IPS-18c (cell line): ENCODE measurements around the gene CCR5AS.
"Not testable (repeated sequence)": the region's sequence is repeated elsewhere in the genome, so short reads cannot be mapped to it uniquely, and the experiment has no call there.

Experiments
- H3K4me3 ChIP-seq: 2 replicates; pipeline ENCODE4 v1.7.0; 2013; ENCODE audit warnings: low read depth, mild to moderate bottlenecking, low read length, moderate library complexity; ENCODE audit not compliant: insufficient read depth
- H3K9me3 ChIP-seq: one replicate; pipeline ENCODE4 v1.6.1; 2013; ENCODE audit warnings: mild to moderate bottlenecking, low read length, moderate library complexity; ENCODE audit not compliant: control insufficient read depth, insufficient read depth

The CCR5AS gene

GRCh38 chr3:46433118-46433517, 26.3 kb upstream of the CCR5AS start:
- H3K4me3 ChIP-seq, H3K9me3 ChIP-seq: not testable (repeated sequence)

GRCh38 chr3:46431905-46432304, 25.0 kb upstream of the CCR5AS start:
- H3K4me3 ChIP-seq, H3K9me3 ChIP-seq: not testable (repeated sequence)

GRCh38 chr3:46430879-46431278, 24.0 kb upstream of the CCR5AS start:
- H3K9me3 ChIP-seq, H3K4me3 ChIP-seq: not testable (repeated sequence)

GRCh38 chr3:46429671-46430070, 22.8 kb upstream of the CCR5AS start:
- H3K4me3 ChIP-seq = no peak overlapping the region
- peaks cover 5% of the 10 kb centered on the region for H3K9me3 ChIP-seq

GRCh38 chr3:46429250-46429649, 22.4 kb upstream of the CCR5AS start:
- Histone ChIP-seq H3K4me3 (no peak overlapping the region), H3K9me3 (peaks cover 5% of the 10 kb centered on the region)

GRCh38 chr3:46427916-46428833, 21.3 kb upstream of the CCR5AS start:
- H3K9me3 ChIP-seq = peaks cover 5% of the 10 kb centered on the region
- H3K4me3 ChIP-seq = no peak overlapping the region

- not testable (repeated sequence) for H3K9me3 ChIP-seq
Observed at GRCh38 chr3:46427404-46427803, 20.5 kb upstream of the CCR5AS start.

GRCh38 chr3:46426476-46426875, 19.6 kb upstream of the CCR5AS start:
- not testable (repeated sequence) for H3K4me3 ChIP-seq, H3K9me3 ChIP-seq

More at GRCh38 chr3:46427404-46427803, 20.5 kb upstream of the CCR5AS start:
- not testable (repeated sequence) for H3K4me3 ChIP-seq

GRCh38 chr3:46423588-46423987, 16.7 kb upstream of the CCR5AS start:
- H3K9me3 ChIP-seq = no peaks in the 10 kb centered on the region
- no peak overlapping the region for H3K4me3 ChIP-seq

GRCh38 chr3:46422617-46423016, 15.8 kb upstream of the CCR5AS start:
- H3K4me3 ChIP-seq = no peak overlapping the region
- H3K9me3 ChIP-seq = no peaks in the 10 kb centered on the region

- no peaks in the 10 kb centered on the region for H3K9me3 ChIP-seq
- H3K4me3 ChIP-seq = no peak overlapping the region
Observed at GRCh38 chr3:46420931-46421330, 14.1 kb upstream of the CCR5AS start.

GRCh38 chr3:46419816-46420215, 12.9 kb upstream of the CCR5AS start:
- Histone ChIP-seq H3K9me3 (no peaks in the 10 kb centered on the region), H3K4me3 (no peak overlapping the region)

GRCh38 chr3:46417841-46418611, 11.2 kb upstream of the CCR5AS start:
- H3K4me3 ChIP-seq = no peak overlapping the region

GRCh38 chr3:46416811-46417510, 10.1 kb upstream of the CCR5AS start:
- Histone ChIP-seq H3K9me3 (no peaks in the 10 kb centered on the region), H3K4me3 (no peak overlapping the region)

More at GRCh38 chr3:46417841-46418611, 11.2 kb upstream of the CCR5AS start:
- no peaks in the 10 kb centered on the region for H3K9me3 ChIP-seq

GRCh38 chr3:46416125-46416810, 9.4 kb upstream of the CCR5AS start:
- H3K4me3 ChIP-seq = no peak overlapping the region

GRCh38 chr3:46414739-46415138, 7.9 kb upstream of the CCR5AS start:
- Histone ChIP-seq H3K4me3 (no peak overlapping the region), H3K9me3 (no peaks in the 10 kb centered on the region)

More at GRCh38 chr3:46416125-46416810, 9.4 kb upstream of the CCR5AS start:
- H3K9me3 ChIP-seq = no peaks in the 10 kb centered on the region

- no peak overlapping the region for H3K4me3 ChIP-seq
- no peaks in the 10 kb centered on the region for H3K9me3 ChIP-seq
Observed at GRCh38 chr3:46413951-46414350, 7.1 kb upstream of the CCR5AS start.
